BLaER1 (cell line): ENCODE data around the gene RDH5.

Experiments
- H3K27ac ChIP-seq: shearing (Covaris generic); formaldehyde crosslinking; 2 replicates; pipeline ENCODE4 v1.8.1; 2022
- H3K27me3 ChIP-seq: shearing (Covaris generic); formaldehyde crosslinking; 2 replicates; pipeline ENCODE4 v1.8.1; 2022
- H3K36me3 ChIP-seq: shearing (Covaris generic); formaldehyde crosslinking; 2 replicates; pipeline ENCODE4 v1.8.1; 2022
- H3K4me1 ChIP-seq: shearing (Covaris generic); formaldehyde crosslinking; 2 replicates; pipeline ENCODE4 v1.8.1; 2022
- H3K4me2 ChIP-seq: shearing (Covaris generic); formaldehyde crosslinking; 2 replicates; pipeline ENCODE4 v1.8.1; 2022
- H3K4me3 ChIP-seq: shearing (Covaris generic); formaldehyde crosslinking; 2 replicates; pipeline ENCODE4 v1.8.1; 2022
- H3K9ac ChIP-seq: shearing (Covaris generic); formaldehyde crosslinking; 2 replicates; pipeline ENCODE4 v1.8.1; 2022
- H3K9me3 ChIP-seq: shearing (Covaris generic); formaldehyde crosslinking; 2 replicates; pipeline ENCODE4 v1.8.1; 2022
- H4K20me1 ChIP-seq: shearing (Covaris generic); formaldehyde crosslinking; 2 replicates; pipeline ENCODE4 v1.8.1; 2022
- Cebpa-rat ChIP-seq: shearing (Covaris generic); IDR thresholded peaks from 2 replicates; pipeline ENCODE4 v1.8.1; 2022

RDH5 gene

DNA sequence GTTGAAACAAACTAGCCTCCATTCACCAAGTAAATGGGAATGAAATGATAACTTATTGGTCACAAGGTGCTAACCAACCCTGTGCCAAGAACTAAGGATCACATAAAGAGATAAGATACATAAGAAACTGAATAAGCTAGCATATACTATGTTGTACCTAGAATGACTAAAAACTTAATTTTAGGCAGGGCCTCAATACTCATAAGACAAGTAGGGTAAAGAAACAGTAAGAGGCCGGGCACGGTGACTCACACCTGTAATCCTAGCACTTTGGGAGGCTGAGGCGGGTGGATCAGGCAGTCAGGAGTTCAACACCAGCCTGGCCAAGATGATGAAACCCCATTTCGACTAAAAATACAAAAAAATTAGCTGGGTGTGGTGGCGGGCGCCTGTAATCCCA, 40.5 kb downstream of the RDH5 start:
- Histone ChIP-seq H3K4me2 (no peak overlapping the region), H4K20me1 (peaks cover 33% of the 10 kb centered on the region), H3K4me1 (peaks cover 8% of the 10 kb centered on the region), H3K36me3 (peaks cover 100% of the 10 kb centered on the region), H3K4me3 (no peak overlapping the region), H3K27ac (no peak overlapping the region), H3K27me3 (no peaks in the 10 kb centered on the region), H3K9me3 (no peaks in the 10 kb centered on the region), H3K9ac (no peak overlapping the region)
- TF ChIP-seq Cebpa-rat: no peak

DNA sequence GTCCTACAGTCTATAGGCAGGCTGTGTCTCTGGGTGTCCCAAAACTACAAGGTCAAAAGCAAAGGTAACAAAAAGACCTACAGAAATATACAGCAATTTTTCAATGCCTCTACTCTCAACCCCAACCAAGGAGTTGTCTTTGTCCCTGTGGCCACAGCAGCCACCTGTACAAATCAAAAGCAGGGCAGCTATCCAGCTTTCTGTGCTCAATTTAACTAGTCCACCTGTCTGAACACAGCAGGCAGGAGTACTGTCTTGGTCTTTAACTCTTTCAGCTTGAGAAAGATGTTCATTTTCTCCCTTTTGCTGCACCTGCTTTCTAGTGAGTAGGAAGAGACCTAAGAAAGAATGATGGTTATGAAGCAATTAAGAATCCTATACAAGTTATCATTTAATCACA, 42.5 kb downstream of the RDH5 start:
- peaks cover 100% of the 10 kb centered on the region for H3K36me3 ChIP-seq
- peaks cover 8% of the 10 kb centered on the region for H3K4me1 ChIP-seq
- no peak overlapping the region for H3K9ac ChIP-seq
- no peak for TF ChIP-seq Cebpa-rat
- no peak overlapping the region for H3K4me2 ChIP-seq
- H3K4me3 ChIP-seq: no peak overlapping the region
- no peak overlapping the region for H3K27ac ChIP-seq
- H3K27me3 ChIP-seq: no peaks in the 10 kb centered on the region
- peaks cover 31% of the 10 kb centered on the region for H4K20me1 ChIP-seq
- H3K9me3 ChIP-seq: no peaks in the 10 kb centered on the region

DNA sequence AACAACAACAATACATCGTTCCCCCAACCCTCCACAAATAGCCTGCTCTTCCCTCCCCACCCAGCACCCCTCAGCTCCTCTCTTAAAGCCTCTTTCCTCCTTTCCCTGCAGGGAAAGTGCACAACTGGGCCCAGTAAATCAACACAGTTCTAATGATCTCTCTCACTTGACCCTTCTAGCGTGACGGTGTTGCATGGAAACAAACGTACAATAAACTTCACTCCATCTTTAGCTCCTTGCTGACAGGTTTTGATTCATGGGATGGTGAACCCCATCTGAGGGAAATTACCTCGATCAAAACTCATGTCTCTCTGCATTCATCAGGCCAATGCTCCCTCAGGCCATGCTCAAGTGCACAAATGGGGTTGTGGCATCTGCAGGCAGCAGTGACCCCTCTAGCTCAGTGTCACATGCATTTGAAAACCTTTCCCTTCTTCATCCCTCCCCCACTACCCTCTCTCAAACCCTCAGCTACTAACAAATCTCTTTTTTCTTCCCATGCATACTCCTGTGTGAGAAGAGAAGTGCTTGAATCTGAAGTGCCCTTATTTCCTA, 45.6 kb downstream of the RDH5 start:
- Histone ChIP-seq H3K36me3 (peaks cover 100% of the 10 kb centered on the region), H3K27ac (no peak overlapping the region), H3K27me3 (no peaks in the 10 kb centered on the region), H3K9me3 (no peaks in the 10 kb centered on the region), H4K20me1 (peaks cover 34% of the 10 kb centered on the region), H3K4me3 (no peak overlapping the region), H3K9ac (no peak overlapping the region), H3K4me2 (no peak overlapping the region), H3K4me1 (peaks cover 8% of the 10 kb centered on the region)
- TF ChIP-seq Cebpa-rat: no peak

DNA sequence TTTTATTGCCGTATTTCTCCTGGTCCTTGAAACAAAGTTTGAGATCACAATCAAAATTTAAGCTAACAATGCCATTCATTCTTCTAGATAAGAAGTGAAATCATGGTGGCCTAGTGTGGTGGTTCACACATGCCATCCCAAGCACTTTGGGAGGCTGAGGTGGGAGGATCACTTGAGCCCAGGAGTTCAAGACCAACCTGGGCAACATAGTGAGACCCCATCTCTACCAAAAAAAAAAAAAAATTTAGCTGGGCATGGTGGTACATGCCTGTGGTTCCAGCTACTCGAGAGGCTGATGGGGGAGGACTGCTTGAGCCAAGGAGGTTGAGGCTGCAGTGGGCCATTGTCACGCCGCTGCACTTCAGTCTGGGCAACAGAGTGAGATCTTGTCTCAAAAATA, 47.0 kb downstream of the RDH5 start:
- Histone ChIP-seq H4K20me1 (peaks cover 33% of the 10 kb centered on the region), H3K4me1 (peaks cover 2% of the 10 kb centered on the region), H3K4me2 (no peak overlapping the region), H3K4me3 (no peak overlapping the region), H3K9ac (no peak overlapping the region), H3K9me3 (no peaks in the 10 kb centered on the region), H3K36me3 (peaks cover 100% of the 10 kb centered on the region), H3K27ac (no peak overlapping the region), H3K27me3 (no peaks in the 10 kb centered on the region)
- no peak for TF ChIP-seq Cebpa-rat

DNA sequence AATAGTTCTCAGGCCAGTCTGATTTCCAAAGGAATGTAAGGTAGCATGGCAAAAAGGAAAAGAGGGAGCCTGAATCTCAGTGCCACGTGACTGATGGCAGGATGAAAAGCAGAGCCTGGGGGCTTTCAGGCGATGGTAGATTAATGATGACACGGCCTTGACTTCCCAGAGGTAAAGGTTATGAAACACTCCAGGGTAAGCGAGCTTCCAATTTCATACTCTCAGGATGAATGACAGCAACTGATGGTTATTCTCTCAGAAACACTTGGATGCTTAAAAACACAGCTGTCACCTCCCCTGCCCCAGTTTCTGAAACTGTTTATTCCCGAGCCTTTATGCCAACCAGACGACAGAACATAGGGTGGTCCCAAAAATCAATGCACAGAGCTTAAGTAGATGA, 51.5 kb downstream of the RDH5 start:
- Histone ChIP-seq H3K9me3 (no peaks in the 10 kb centered on the region), H3K9ac (no peak overlapping the region), H3K36me3 (peaks cover 100% of the 10 kb centered on the region), H4K20me1 (peaks cover 42% of the 10 kb centered on the region), H3K4me2 (no peak overlapping the region), H3K27ac (no peak overlapping the region), H3K4me1 (no peaks in the 10 kb centered on the region), H3K27me3 (no peaks in the 10 kb centered on the region), H3K4me3 (no peak overlapping the region)
- no peak for TF ChIP-seq Cebpa-rat
